H1 (cell line): ENCODE data around the gene RMDN3.

Source experiments
- BACH1 ChIP-seq: IDR thresholded peaks from 2 replicates; pipeline ENCODE4 v1.6.1; 2012; ENCODE audit warnings: low read length, improper control_type of control experiment
- CHD1 ChIP-seq: IDR thresholded peaks from 2 replicates; pipeline ENCODE4 v1.6.1; 2012; ENCODE audit warnings: low read depth, low read length, improper control_type of control experiment
- EZH2 ChIP-seq: fragments of 200-600 bp; sonication (generic); IDR thresholded peaks from 2 replicates; pipeline ENCODE4 v1.7.1; 2012; ENCODE audit warnings: low read depth, mild to moderate bottlenecking, moderate library complexity, low read length, inconsistent platforms; ENCODE audit not compliant: severe bottlenecking
- GABPA ChIP-seq: IDR thresholded peaks from 2 replicates; pipeline ENCODE4 v1.6.1; 2011; ENCODE audit warnings: mild to moderate bottlenecking, low read length, moderate library complexity, borderline replicate concordance; ENCODE audit not compliant: insufficient read depth
- KDM5A ChIP-seq: fragments of 200-600 bp; IDR thresholded peaks from 2 replicates; pipeline ENCODE4 v1.7.1; 2012; ENCODE audit warnings: mild to moderate bottlenecking, low read length, inconsistent platforms, mixed read lengths
- POLR2A ChIP-seq, 2 experiments: IDR thresholded peaks; 1 replicate in 1 of 2; 2 replicates in 1 of 2; pipeline ENCODE4 v1.6.1; 2011; ENCODE audit warnings: low read depth in 2 of 2, low read length in 2 of 2, mild to moderate bottlenecking in 2 of 2; ENCODE audit errors: control extremely low read depth in 1 of 2
- POLR2AphosphoS5 ChIP-seq: IDR thresholded peaks from 2 replicates; pipeline ENCODE4 v1.6.1; 2011; ENCODE audit warnings: low read depth, low read length
- RFX5 ChIP-seq: IDR thresholded peaks from 2 replicates; pipeline ENCODE4 v1.6.1; 2011; ENCODE audit warnings: low read depth, low read length, improper control_type of control experiment, borderline replicate concordance
- SIN3A ChIP-seq, 2 experiments: IDR thresholded peaks in 1 of 2; conservative IDR thresholded peaks in 1 of 2; 2 replicates each; pipeline ENCODE4 v1.6.1; 2011 to 2012; ENCODE audit warnings: low read length in 2 of 2, improper control_type of control experiment in 1 of 2, low read depth in 1 of 2, mild to moderate bottlenecking in 1 of 2
- SRF ChIP-seq: IDR thresholded peaks from 2 replicates; pipeline ENCODE4 v1.6.1; 2011; ENCODE audit warnings: mild to moderate bottlenecking, low read depth, low read length, moderate library complexity
- TF ChIP-seq, protein P1 (sequence below), 3 experiments: IDR thresholded peaks; 1 replicate in 2 of 3; 2 replicates in 1 of 3; pipeline versions ENCODE4 v1.5.1 to v1.6.1; 2011; ENCODE audit warnings: low read length in 3 of 3, mild to moderate bottlenecking in 3 of 3, inconsistent platforms in 2 of 3, low read depth in 1 of 3, moderate library complexity in 1 of 3; ENCODE audit not compliant: insufficient read depth in 1 of 3; ENCODE audit errors: control extremely low read depth in 1 of 3
- TF ChIP-seq, protein P2 (sequence below): IDR thresholded peaks from 2 replicates; pipeline ENCODE4 v1.6.1; 2011; ENCODE audit warnings: low read depth, mild to moderate bottlenecking, low read length; ENCODE audit not compliant: insufficient read depth

DNA sequence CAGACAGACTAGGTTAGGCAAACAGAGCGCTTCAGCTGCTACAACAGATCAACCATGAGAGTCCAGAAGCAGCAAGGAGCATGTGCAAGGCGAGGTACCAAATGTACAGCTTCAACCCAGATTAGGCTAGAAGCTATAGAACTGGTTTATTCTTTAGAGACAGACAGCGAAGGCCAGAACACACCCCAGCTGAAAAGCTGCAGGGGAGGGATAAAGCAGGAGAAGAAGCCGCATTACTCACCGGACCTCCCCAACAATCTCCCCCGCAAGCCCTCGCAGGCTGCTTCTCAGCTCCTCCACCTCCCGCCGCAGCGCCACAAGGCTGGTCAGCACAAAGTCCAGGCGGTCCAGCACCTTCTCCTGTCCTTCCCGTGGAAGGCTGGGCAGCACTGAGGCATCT is 3.3 kb downstream of the RMDN3 start:
- TF ChIP-seq SRF, result no peak
- TF ChIP-seq, protein P1, sequence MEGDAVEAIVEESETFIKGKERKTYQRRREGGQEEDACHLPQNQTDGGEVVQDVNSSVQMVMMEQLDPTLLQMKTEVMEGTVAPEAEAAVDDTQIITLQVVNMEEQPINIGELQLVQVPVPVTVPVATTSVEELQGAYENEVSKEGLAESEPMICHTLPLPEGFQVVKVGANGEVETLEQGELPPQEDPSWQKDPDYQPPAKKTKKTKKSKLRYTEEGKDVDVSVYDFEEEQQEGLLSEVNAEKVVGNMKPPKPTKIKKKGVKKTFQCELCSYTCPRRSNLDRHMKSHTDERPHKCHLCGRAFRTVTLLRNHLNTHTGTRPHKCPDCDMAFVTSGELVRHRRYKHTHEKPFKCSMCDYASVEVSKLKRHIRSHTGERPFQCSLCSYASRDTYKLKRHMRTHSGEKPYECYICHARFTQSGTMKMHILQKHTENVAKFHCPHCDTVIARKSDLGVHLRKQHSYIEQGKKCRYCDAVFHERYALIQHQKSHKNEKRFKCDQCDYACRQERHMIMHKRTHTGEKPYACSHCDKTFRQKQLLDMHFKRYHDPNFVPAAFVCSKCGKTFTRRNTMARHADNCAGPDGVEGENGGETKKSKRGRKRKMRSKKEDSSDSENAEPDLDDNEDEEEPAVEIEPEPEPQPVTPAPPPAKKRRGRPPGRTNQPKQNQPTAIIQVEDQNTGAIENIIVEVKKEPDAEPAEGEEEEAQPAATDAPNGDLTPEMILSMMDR (IDR thresholded peaks at IDR 0.05; ENCODE audit: control extremely low read depth in 1 of 3, insufficient read depth in 1 of 3, low read depth in 1 of 3, low read length in 3 of 3), result no peak
- no peak for TF ChIP-seq RFX5
- TF ChIP-seq, protein P2, sequence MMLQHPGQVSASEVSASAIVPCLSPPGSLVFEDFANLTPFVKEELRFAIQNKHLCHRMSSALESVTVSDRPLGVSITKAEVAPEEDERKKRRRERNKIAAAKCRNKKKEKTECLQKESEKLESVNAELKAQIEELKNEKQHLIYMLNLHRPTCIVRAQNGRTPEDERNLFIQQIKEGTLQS, result no peak
- no peak for TF ChIP-seq KDM5A
- no peak for TF ChIP-seq SIN3A (conservative IDR thresholded peaks at IDR 0.05 in 1 of 2, IDR thresholded peaks at IDR 0.05 in 1 of 2; ENCODE audit: low read depth in 1 of 2, low read length in 2 of 2)
- TF ChIP-seq POLR2AphosphoS5, result no peak
- TF ChIP-seq POLR2A (IDR thresholded peaks at IDR 0.05; ENCODE audit: control extremely low read depth in 1 of 2, low read depth in 2 of 2, low read length in 2 of 2), result no peak
- no peak for TF ChIP-seq EZH2
- TF ChIP-seq GABPA, result no peak
- no peak for TF ChIP-seq BACH1
- no peak for TF ChIP-seq CHD1
